Measurements from ENCODE around the gene PPP1R9B. TPM values are rescaled to one million over a fixed set of nuclear protein-coding genes. Genes with fewer than 3 reads are reported as not detected.

Gene PPP1R9B
- total and polyA plus RNA-seq, 2 of the 8 experiments (the other 6 are each of a cell fraction or from before 2014, with no cell fraction given), result 5.2 to 13.1 TPM

DNA sequence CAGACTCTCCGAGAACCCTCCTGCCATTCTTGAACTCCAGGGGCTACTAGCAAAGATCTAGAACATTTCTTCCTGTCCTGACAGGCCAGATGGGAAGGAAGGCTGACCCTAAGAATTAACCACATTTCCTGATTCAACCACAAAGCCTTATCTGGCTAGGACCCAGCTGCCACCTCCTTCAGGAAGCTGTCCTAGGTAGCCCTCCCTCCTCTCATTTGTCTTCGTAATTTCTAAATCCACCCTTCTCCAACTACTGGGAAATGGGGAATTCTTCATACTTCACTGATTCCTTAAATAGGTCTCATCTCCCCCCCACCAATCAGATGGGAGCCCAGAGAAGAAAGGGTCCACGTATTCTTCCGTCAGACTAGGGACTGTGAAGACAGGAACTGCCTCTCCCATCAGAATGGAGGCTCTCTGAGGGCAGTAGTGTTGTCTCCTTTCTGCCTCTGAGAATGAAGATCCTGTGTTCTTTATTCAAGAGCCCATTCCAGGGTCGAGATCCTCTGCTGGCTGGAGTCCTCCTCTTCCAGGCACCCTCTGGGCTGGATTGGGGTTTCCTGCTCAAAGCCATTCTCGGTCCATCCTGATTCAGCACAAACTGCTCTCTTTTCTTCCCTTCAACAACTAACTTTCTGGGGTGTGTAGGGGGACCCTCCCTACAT lies 22.6 kb downstream of the PPP1R9B start:
- peak overlapping the region; percentile 50 for H4K91ac ChIP-seq (replicated peaks; ENCODE audit: insufficient read length, low read length)
- peaks cover 20% of the 10 kb centered on the region for H3K23me2 ChIP-seq (ENCODE audit: low read depth, low read length)
- no peaks in the 10 kb centered on the region for H4K20me1 ChIP-seq (replicated peaks in 1 of 2; ENCODE audit: control insufficient read depth in 1 of 2, insufficient read depth in 2 of 2, low read length in 2 of 2)
- no peaks in the 10 kb centered on the region for H3K36me3 ChIP-seq (ENCODE audit: control insufficient read depth in 2 of 4, insufficient read depth in 4 of 4, low read length in 3 of 4)
- no peaks in the 10 kb centered on the region for H3K79me1 ChIP-seq (ENCODE audit: low read depth, low read length)
- TF ChIP-seq GTF2F1 (IDR thresholded peaks at IDR 0.05; ENCODE audit: borderline replicate concordance, low read depth, low read length) (no peak), CEBPB (IDR thresholded peaks at IDR 0.05; ENCODE audit: low read depth, low read length) (no peak), SIN3A (conservative IDR thresholded peaks at IDR 0.05 in 1 of 2, IDR thresholded peaks at IDR 0.05 in 1 of 2; ENCODE audit: low read depth in 1 of 2, low read length in 2 of 2) (no peak), FOSL1 (IDR thresholded peaks at IDR 0.05; ENCODE audit: insufficient read depth, low read depth, low read length) (peak; percentile 80)
- TF ChIP-seq, protein P1, sequence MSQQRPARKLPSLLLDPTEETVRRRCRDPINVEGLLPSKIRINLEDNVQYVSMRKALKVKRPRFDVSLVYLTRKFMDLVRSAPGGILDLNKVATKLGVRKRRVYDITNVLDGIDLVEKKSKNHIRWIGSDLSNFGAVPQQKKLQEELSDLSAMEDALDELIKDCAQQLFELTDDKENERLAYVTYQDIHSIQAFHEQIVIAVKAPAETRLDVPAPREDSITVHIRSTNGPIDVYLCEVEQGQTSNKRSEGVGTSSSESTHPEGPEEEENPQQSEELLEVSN (IDR thresholded peaks at IDR 0.05), result no peak
- no peak for DNase-seq (ENCODE audit: low read depth in 1 of 2, low spot score in 2 of 2)
- ChIA-PET CTCF (ENCODE audit: partially characterized antibody) (interaction anchor here (0.8 to 23.0 kb wide), 6 partner anchors 9 to 34 kb away, joined by 3 to 412 read pairs (median 21); partner anchors contain the start of genes PDK2 and PPP1R9B), POLR2A (ENCODE audit: partially characterized antibody) (interaction anchor here (0.8 to 3.5 kb wide), 10 partner anchors 9 to 50 kb away, joined by 3 to 13 read pairs (median 4); no protein-coding TSS in a partner anchor)
- no peak overlapping the region for H2AFZ ChIP-seq (ENCODE audit: low read length)
- no peaks in the 10 kb centered on the region for H3K79me2 ChIP-seq (ENCODE audit: control insufficient read depth in 1 of 2, insufficient read depth in 2 of 2, low read length in 2 of 2)
- 61% methylated on average over 6 of the region's 6 CpGs; no CpG with 5 or more reads in 1 of the 2 experiments for whole genome bisulfite sequencing, 2 experiments (ENCODE audit: extremely low coverage in 1 of 2, insufficient coverage in 1 of 2, insufficient read length in 1 of 2, insufficient replicate concordance in 2 of 2, low coverage in 1 of 2, low lambda C conversion rate in 2 of 2, missing lambda C conversion rate in 1 of 2)
- peak overlapping the region; percentile 2 for H4K5ac ChIP-seq (ENCODE audit: insufficient read length, low read depth, low read length)
- H2BK20ac ChIP-seq (ENCODE audit: low read length), result peak overlapping the region; percentile 90
- no peak overlapping the region for H3K56ac ChIP-seq (replicated peaks; ENCODE audit: insufficient read length, low read depth, low read length)
- peak overlapping the region; percentile 41; the same call in 1 of the 2 replicates for H2BK5ac ChIP-seq (ENCODE audit: low read depth, low read length)
- H3K4me1 ChIP-seq (replicated peaks in 1 of 4; ENCODE audit: control insufficient read depth in 3 of 4, insufficient read depth in 4 of 4, low read length in 3 of 4), result peaks cover 7 to 30% (median 26%) of the 10 kb centered on the region in 4 experiments
- peak overlapping the region in 1 of 4 experiments; percentile 97; a peak in 1 of 8 replicates for H3K4me3 ChIP-seq (ENCODE audit: extremely low read depth in 1 of 4, insufficient read depth in 2 of 4, low read depth in 3 of 4, low read length in 4 of 4)
- H3K18ac ChIP-seq (ENCODE audit: extremely low read depth, low read length), result peak overlapping the region; percentile 49; the same call in 1 of the 2 replicates
- no peak overlapping the region for H3K9ac ChIP-seq (replicated peaks in 1 of 4; ENCODE audit: extremely low read depth in 1 of 4, low read depth in 3 of 4, low read length in 3 of 4)
- H3K23ac ChIP-seq (ENCODE audit: insufficient read length), result no peak overlapping the region
- no peak overlapping the region for H2AK5ac ChIP-seq (ENCODE audit: low read depth, low read length)
- peak overlapping the region; percentile 6 for H3K27ac ChIP-seq (ENCODE audit: low read depth, low read length)
- peaks cover 0 to 11% (median 2%) of the 10 kb centered on the region in 4 experiments; a peak in 4 of 7 replicates for H3K27me3 ChIP-seq (replicated peaks in 1 of 4; ENCODE audit: control insufficient read depth in 3 of 4, extremely low read depth in 1 of 4, insufficient read depth in 3 of 4, low read length in 3 of 4)
- H3K4me2 ChIP-seq (ENCODE audit: insufficient read depth in 1 of 2, low read depth in 2 of 2, low read length in 2 of 2), result peak overlapping the region; percentile 70 to 92
- H4K8ac ChIP-seq (ENCODE audit: extremely low read depth, insufficient read depth, low read length), result no peak overlapping the region
- H3K14ac ChIP-seq (ENCODE audit: insufficient read length), result no peak overlapping the region
- H2BK12ac ChIP-seq (ENCODE audit: low read depth, low read length), result peak overlapping the region; percentile 5
- H3K4ac ChIP-seq (replicated peaks; ENCODE audit: insufficient read length, low read depth, low read length), result peak overlapping the region; percentile 25
- peak overlapping the region; percentile 17 for H2BK120ac ChIP-seq (replicated peaks; ENCODE audit: low read depth, low read length)
- FAIRE-seq, result peak; percentile 7
- H2BK15ac ChIP-seq (ENCODE audit: low read length), result 0 out of 2 replicates have a peak overlapping the region, but pooled peaks have one; percentile 19
- H3K9me3 ChIP-seq (ENCODE audit: insufficient read depth in 2 of 2, low read depth in 1 of 2, low read length in 1 of 2), result no peaks in the 10 kb centered on the region
